Head of caudate nucleus (tissue), 42 donors: ENCODE data around the gene TMOD4.
"Not testable (repeated sequence)": the region's sequence is repeated elsewhere in the genome, so short reads cannot be mapped to it uniquely, and the experiment has no call there.

Source experiments
- DNase-seq, 42 donors: peaks; one replicate each; pipeline versions ENCODE4 v3.0.0 to v3.0.0-alpha.2; 2020 to 2021; ENCODE audit warnings: mixed read lengths in 7 of 42
- intact Hi-C: fragments of 100-400 bp; cut with DNase I; formaldehyde crosslinking; loops from one replicate; pipeline ENCODE4 v1.15.0; 2022

The TMOD4 gene

DNA sequence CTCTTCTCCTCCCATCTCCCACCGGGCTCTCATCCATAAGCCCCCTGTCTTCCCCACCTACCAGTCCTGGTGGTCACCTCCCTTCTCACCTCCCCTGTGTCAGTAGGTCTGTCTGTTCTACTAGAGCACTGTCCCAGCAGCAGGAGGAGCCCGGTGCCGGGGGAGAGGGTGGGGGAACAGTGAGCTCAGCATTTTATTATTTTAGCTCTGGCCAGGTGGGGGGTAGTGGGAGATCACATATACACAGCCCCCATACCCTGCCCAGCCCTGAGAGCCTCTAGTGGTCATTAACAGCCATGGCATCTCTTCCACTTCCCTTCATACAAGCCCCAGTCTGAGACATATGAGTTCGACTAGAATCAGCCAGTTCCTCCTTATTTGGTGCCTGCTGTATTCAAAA, at the start of gene TMOD4:
TSS of gene TMOD4 (minus strand) at position 119 of the 400 bp plus-strand sequence. CDS start 1,106 bp downstream, outside the sequence.
- intact Hi-C loops: no loop called here
- DNase-seq: peak in 2 of 42 donors; percentile 12 to 17

DNA sequence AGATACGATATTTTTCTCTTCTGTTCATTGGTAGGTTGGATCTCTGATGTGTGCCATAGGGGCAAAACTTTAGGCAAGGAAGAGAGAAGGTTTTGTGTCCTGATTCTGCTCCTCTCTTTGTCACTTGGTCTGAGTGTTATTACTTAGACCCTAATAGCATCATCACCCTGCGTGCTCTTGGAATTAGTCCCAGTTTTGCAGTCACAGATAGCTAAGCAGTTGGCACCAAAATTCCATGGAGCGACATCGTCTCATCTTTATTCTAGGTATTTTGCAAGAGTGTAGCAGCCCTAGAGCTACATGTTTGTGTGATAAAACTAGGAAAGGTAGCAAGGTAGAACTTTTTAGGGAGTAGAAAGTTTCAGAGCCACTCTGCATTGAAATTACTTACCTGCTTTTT, 46.3 kb upstream of the TMOD4 start:
- intact Hi-C loops: no loop called here
- no peak for DNase-seq

DNA sequence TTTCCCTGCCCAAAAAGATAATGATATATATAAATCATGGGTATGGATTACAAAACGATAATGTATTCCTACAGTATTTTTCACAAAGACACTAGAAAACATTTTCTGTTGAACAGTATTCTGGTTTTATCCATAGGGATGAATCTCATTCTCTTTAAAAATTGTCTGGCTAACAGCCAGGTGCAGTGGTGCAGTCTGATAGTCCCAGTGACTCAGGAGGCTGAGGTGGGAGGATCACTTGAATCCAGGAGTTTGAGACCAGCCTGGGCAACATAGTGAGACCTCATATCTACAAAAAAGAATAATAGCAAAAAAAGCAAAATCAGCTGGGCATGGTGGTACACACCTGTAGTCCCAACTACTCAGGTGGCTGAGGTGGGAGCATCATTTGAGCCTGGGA, 45.8 kb upstream of the TMOD4 start:
- DNase-seq: no peak
- intact Hi-C loops: no loop called here

DNA sequence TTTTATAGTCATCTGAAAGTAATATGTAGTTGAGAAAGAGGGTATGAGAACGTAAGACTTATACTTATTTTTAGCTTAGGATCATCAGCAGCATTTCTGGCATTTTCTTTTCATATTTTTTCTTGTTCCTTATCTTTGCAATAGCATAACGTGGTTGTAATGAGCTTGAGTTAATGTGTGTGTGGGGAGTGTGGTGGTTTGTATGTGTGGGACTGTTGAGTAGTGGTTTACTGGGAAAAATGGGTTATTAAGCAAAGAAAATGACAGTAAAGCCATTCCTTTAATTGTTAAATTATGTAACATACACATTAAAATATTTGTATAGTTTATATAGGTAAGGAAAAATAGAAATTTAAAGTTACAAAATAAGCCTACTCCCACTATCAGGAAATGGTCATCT, 37.8 kb upstream of the TMOD4 start:
- intact Hi-C loops: no loop called here
- no peak for DNase-seq

DNA sequence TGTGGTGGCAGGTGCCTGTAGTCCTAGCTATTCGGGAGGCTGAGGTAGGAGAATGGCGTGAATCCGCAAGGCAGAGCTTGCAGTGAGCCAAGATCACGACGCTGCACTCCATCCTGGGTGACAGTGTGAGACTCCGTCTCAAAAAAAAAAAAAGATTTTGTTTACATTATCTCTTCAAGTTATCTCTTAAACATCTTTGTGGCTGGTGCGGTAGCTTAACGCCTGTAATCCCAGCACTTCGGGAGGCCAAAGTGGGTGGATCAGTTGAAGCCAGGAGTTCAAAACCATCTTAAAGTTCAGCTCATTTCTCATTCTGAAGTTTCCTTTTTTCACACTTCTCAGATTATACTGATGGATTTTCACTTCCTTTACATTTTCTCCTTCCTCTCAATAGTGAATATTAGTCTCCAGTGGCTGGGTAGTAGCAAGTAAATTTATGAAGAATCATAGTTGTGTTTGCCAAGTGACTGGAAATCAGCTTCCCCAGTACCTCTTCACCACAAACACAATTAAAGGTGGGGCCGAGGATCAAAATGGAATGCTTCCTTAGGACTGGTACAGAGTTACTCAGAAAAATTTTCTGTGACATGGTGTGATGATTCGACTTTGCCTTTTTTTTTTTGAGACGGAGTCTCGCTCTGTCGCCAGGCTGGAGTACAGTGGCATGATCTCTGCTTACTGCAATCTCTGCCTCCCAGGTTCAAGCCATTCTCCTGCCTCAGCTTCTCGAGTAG, 36.4 kb upstream of the TMOD4 start:
- no peak for DNase-seq
- intact Hi-C loops: no loop called here

DNA sequence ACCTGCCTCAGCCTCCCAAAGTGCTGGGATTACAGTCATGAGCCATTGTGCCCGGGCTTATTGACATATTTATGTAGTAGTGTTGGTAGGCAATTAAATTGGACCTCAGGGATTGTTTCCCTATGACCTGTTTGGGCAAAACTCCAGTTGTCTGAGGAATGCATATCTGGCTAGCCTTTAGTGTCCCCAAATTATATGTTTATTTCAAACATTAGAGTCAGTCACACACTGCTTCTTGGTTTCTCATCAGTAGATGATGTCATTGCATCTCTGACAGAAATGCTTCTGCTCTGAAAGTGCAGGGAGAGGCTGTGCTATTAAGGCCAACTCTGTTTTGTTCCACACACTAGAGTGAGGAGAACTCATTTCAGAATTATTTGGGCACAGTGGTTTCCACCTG, 35.0 kb upstream of the TMOD4 start:
- no peak for DNase-seq
- intact Hi-C loops: no loop called here

DNA sequence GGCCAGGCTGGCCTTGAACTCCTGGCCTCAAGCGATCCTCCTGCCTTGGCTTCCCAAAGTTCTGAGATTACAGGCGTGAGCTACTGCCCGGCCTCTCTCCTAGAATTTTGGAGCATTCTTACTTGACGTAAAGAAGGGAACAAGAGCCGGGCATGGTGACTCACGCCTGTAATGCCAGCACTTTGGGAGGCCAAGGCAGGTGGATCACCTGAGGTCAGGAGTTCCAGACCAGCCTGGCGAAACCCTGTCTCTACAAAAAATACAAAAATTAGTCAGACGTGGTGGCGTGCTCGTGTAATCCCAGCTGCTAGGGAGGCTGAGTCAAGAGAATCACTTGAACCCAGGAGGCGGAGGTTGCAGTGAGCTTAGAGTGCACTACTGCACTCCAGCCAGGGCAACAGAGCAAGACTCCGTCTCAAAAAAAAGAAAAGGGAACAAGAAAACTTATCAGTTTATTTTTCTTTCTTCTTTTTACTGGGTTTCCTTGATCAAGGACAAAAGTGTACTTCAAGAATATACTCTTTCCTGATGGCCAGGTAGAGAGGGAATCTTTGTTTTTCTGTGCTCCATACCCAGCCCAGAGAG, 29.7 kb upstream of the TMOD4 start:
- intact Hi-C loops, DNase-seq: not testable (repeated sequence)

DNA sequence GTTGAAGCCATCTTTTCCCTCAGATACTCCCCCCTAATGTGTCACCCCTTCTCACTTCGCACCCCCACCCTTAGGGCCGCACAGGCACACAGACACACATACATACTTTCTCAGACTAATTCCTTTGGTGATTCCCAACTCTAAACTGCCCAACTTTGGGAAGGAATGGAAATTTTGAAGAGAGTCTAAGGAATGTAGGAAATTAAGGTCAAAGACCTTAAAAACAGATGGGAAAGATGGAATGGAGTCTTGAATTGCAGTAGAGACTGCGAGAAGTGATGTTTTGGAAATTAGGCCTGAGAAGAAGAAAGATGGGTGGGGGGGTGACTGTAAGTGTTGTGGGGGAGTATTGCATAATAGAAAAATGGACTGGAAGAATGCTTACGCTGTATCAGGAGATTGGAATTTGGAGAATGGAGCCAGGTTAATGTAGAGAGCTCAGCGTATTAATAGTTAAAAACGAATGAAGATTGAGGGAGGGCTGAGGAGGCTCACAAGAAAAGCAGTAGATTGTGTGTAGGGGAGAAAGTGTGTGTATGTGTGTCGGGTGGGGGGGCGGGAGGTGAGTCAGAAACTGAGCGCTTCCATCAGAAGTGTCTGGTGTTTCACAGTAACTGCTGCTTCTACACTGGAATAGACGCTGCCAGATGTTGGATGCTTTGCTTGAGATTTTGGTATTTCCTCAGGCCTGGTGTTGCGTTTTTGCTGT, 24.2 kb upstream of the TMOD4 start:
- peak in 11 of 42 donors; percentile 4 to 60 (median 27) for DNase-seq
- intact Hi-C loops: loop anchor here (2.0 to 10.0 kb wide), 2 partner anchors 55 to 145 kb away; partner anchors contain the start of genes PSMD4 and RFX5

DNA sequence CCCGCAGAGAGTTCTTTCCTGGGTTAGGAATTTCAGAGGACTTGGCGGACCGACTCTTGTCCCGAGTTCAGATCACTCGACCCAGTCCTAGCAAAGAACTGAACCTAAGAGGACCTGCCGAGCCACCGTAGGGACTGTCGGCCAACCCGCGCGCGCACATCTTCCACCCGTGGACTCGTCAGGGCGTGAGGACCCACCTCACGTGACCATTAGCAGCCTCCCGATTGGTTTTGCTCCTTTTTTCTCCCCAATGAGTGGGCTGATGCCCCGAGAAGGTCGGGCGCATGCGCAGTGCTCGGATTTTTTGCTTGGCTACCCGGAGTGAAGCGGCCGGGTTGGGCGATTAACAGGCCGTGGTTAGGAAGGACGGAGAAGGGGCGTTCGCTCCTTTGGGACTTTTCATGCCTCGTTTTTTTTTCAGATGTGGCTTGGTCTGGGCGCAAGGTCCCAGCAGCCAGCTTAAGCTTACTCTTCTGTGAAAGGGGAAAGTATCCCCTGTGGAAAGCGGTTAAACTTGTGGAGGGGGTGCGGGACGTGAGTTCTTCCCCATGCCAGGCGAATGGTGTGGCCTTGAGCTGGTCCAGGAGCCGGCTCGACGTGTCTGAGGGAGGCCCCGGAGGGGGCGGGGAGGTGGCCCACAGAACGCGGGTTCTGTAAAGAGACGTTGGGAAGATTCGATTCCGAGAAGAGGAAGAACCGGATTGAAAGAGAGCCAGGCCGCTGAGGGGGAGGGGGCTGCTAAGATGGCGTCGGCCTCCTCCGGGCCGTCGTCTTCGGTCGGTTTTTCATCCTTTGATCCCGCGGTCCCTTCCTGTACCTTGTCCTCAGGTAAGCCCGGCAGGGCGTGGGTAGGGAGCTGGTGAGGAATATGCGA, 22.7 kb upstream of the TMOD4 start, which contains the start of gene PIP5K1A:
TSS of gene PIP5K1A (plus strand) at position 299 of the 874 bp plus-strand sequence. CDS start at position 744, 445 bp downstream.
- DNase-seq: peak; percentile 95 to 100 (median 99)
- intact Hi-C loops: loop anchor here (2.0 to 10.0 kb wide), 2 partner anchors 56 to 146 kb away; partner anchors contain the start of genes PSMD4 and RFX5

DNA sequence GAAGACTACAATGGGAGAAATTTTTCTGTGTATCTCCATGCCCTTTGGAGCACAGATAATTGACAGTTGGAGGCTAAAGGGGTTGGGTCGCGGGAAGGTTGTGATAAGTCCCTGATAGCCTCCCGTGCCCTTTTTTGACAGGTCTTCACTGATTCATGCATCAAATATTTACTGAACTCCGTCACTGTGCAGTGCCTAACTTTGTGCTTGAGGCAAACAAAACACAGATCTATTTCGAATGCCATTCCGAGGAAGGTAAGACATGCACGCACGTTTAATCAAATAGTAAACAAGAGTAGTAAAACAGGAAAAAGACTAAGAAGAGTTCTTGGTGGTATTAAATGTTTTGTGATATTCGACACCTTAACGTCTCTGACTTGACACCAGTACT, 22.1 kb upstream of the TMOD4 start:
- intact Hi-C loops: loop anchor here (2.0 to 10.0 kb wide), 2 partner anchors 57 to 147 kb away; partner anchors contain the start of genes PSMD4 and RFX5
- no peak for DNase-seq

DNA sequence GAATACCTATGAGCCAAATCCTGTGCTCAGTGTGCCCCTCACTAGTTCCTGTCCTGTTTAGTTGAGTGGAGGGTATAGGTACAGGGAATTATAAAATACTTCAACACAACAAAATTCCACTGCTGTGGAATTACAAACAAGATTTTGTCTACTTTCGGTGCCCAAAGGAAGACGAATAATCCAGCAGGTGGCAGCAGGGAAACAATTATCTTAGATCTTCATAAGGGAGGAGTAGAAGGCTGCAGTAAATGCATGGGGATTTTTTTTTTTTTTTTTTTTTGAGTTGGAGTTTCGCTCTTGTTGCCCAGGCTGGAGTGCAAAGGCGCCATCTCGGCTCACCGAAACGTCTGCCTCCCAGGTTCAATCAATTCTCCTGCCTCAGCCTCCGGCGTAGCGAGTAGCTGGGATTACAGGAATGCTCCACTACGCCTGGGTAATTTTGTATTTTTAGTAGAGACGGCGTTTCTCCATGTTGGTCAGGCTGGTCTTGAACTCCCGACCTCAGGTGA, 20.6 kb upstream of the TMOD4 start:
- intact Hi-C loops: loop anchor here (10.0 kb wide), 1 partner anchor 148 kb away; the partner anchor contains the start of gene RFX5
- peak in 38 of 42 donors; percentile 28 to 89 (median 66) for DNase-seq

DNA sequence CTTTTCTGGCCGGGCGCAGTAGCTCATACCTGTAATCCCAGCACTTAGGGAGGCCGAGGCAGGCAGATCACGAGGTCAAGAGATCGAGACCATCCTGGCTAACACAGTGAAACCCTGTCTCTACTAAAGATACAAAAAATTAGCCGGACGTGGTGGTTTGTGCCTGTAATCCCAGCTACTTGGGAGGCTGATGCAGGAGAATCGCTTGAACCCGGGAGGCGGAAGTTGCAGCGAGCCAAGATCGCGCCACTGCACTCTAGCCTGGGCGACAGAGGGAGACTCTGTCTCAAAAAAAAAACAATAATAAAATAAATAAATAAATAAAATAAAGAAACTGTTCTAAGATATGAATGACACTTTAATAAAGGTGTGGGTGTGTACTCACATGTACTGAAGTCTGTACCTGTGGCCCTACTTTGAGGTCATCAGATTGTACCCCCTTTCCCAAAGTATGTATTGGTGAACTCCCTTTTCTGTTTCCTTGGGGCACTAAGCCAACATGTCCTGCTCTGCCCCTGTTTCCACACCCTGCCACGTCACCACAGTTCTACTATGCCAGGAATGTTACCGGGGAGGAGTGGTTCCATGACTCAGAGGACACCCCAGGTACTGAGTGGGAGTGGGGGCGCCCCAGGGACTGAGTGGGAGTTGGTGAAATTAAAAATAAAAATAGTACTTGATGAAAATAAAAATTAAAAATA, 19.3 kb upstream of the TMOD4 start:
- intact Hi-C loops: loop anchor here (10.0 kb wide), 1 partner anchor 150 kb away; the partner anchor contains the start of gene RFX5
- peak; percentile 35 to 90 (median 66) for DNase-seq

DNA sequence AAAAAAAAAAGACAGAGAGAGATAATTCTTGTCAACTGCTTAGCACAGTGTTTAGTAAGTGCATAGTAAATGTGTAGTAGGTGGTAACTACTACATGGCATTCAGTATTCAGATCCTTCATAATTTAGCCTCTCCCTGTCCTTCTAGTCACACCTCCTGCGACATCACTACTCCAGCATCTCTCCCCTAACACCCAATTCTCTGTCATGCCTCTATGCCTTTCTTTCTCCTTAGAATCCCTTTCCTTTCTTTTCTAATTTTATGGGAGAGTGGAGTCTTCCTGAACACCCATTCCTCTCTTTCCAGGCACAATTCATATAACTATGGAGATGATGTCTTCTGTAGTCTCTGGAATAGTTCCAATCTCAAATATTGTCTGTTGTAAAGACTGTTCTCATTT, 18.1 kb upstream of the TMOD4 start:
- no peak for DNase-seq
- intact Hi-C loops: loop anchor here (10.0 kb wide), 1 partner anchor 151 kb away; the partner anchor contains the start of gene RFX5

DNA sequence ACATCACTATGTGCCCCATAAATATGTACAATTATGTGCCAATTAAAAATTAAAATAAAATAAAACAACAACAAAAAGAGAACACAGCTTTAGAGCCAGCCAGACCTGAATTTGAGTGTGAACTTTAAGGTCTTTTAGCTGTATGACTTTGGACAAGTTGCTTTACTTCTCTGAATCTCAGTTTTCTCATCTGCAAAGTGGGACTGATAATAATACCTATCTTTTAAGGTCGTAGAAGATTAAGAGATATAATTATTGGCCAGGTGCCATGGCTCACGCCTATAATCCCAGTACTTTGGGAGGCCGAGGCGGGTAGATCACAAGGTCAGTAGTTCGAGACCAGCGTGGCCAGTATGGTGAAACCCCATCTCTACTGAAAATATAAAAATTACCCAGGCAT, 17.5 kb upstream of the TMOD4 start:
- DNase-seq: no peak
- intact Hi-C loops: loop anchor here (10.0 kb wide), 1 partner anchor 151 kb away; the partner anchor contains the start of gene RFX5

DNA sequence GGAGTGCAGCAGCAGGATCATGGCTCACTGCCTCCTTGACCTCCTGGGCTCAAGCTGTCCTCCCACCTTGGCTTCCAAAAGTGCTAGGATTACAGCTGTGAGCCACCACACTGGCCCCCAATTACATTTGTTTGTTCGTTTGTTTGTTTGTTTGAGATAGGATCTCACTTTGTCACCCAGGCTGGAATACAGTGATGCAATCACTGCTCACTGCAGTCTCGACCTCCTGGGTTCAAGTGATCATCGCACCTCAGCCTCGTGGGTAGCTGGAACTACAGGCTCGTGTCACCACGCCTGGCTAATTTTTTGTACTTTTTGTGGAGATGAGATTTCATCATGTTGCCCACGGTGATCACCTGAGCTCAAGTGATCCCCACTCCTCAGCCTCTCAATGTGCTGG, 16.3 kb upstream of the TMOD4 start:
- intact Hi-C loops: loop anchor here (10.0 kb wide), 1 partner anchor 153 kb away; the partner anchor contains the start of gene RFX5
- DNase-seq: no peak

DNA sequence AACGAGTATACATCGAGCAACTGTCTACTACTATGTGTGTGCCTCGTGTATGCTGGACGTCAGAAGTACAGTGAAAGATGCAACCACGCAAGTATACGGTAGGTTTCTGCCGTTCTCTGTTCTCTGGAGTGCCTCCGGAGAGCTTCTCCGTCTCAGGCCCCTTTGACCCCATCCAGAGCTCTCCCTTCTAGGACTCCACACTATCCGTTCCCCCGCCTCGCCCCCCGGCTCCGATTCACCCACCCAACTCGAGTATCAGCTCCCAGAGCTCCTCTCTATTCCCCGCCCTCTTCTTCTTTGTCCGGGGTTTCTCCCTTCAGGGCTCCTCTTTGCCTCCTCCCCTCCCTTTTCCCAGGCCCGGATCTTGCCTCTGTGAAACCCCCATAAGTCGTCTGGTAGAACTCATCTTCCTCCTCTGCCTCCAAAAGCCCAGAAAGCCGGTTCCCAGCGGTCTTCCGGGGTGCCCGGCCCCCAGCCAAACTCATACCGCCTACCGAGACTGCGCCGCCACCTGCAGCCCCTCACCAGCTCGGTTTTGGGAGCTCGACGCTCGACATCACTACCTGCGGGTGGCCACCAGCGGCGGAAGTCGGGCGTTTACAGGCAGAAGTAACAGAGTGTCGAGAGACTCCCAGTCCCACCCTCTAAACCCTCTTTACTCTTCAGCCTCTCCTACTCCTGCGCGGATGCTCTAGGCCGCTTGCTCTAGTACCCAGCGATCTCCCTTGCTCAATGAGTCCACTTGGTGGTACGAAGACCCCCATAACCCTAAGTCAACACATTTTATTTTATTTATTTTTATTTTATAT, 14.1 kb upstream of the TMOD4 start, which contains the start of gene VPS72:
TSS of gene VPS72 (minus strand) at position 561 of the 809 bp plus-strand sequence. CDS start at position 485, 76 bp downstream.
- intact Hi-C loops: loop anchor here (10.0 kb wide), 1 partner anchor 155 kb away; the partner anchor contains the start of gene RFX5
- DNase-seq: peak; percentile 78 to 95 (median 89)
